ENCODE results near the gene ADAMTSL1.

DNA sequence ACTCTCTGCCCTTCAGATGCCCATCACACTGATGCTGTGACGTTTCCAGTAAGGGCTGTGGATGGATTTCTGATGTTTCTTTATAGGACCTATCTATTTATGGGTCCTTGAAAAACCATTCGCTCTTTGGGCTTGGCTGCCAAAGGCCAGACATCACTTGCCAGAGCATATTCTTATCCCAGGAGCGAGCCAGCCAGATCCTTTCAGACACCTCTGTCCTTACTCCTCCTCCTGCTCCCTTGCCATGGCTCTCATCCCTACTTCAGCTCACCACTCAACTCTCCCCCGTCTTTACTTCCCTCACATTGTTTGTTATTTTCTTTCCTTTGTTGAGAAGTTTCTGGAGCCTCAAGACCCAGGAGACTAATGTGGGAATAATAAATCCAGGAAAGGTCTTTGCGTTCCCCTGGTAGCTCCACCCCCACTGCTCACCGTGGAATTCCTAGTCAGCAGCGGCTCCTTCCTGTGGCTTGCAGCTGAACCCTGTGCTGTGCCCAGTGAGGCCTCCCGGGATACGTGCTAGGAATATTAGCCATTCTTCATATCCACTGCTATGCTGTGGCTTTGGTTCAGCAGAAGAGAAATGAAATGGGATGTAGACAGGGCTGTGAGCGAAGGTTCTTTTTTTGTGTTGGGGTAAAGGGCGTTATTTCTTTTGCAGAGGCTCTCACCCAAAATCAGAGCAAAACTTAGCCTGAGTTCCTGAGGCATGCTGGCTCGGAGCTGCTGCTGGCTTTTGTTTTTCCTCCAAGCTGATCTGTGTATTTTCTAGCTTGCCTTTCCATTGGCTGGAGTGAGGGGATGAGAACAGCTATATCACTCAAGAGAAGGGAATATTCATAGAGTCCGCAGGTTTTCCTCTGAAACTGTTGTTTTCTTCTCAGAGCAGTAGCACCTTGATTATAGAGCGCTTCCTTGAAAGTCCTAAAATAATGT, 387.9 kb downstream of the ADAMTSL1 start:
- TF ChIP-seq, protein P1, sequence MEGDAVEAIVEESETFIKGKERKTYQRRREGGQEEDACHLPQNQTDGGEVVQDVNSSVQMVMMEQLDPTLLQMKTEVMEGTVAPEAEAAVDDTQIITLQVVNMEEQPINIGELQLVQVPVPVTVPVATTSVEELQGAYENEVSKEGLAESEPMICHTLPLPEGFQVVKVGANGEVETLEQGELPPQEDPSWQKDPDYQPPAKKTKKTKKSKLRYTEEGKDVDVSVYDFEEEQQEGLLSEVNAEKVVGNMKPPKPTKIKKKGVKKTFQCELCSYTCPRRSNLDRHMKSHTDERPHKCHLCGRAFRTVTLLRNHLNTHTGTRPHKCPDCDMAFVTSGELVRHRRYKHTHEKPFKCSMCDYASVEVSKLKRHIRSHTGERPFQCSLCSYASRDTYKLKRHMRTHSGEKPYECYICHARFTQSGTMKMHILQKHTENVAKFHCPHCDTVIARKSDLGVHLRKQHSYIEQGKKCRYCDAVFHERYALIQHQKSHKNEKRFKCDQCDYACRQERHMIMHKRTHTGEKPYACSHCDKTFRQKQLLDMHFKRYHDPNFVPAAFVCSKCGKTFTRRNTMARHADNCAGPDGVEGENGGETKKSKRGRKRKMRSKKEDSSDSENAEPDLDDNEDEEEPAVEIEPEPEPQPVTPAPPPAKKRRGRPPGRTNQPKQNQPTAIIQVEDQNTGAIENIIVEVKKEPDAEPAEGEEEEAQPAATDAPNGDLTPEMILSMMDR (IDR thresholded peaks at IDR 0.05): no peak
- no peak for TF ChIP-seq POLR2A (IDR thresholded peaks at IDR 0.05)
